D721Med (cell line): ENCODE results near the gene KIF24.

ENCODE experiments used
- DNase-seq: peaks from one replicate; pipeline ENCODE4 v3.0.0; 2011; ENCODE audit warnings: low spot score; ENCODE audit not compliant: insufficient read length
- FAIRE-seq: peaks from 2 replicates; lab custom pipeline; 2011; peaks lifted over from hg19 to GRCh38; lab: Jason Lieb, UNC
- TF ChIP-seq, protein P1 (sequence below): IDR thresholded peaks from 2 replicates; pipeline ENCODE4 v1.5.1; 2012; ENCODE audit warnings: mild to moderate bottlenecking, control low read depth; ENCODE audit not compliant: insufficient read depth; ENCODE audit errors: missing control alignments

Gene KIF24, protein sequence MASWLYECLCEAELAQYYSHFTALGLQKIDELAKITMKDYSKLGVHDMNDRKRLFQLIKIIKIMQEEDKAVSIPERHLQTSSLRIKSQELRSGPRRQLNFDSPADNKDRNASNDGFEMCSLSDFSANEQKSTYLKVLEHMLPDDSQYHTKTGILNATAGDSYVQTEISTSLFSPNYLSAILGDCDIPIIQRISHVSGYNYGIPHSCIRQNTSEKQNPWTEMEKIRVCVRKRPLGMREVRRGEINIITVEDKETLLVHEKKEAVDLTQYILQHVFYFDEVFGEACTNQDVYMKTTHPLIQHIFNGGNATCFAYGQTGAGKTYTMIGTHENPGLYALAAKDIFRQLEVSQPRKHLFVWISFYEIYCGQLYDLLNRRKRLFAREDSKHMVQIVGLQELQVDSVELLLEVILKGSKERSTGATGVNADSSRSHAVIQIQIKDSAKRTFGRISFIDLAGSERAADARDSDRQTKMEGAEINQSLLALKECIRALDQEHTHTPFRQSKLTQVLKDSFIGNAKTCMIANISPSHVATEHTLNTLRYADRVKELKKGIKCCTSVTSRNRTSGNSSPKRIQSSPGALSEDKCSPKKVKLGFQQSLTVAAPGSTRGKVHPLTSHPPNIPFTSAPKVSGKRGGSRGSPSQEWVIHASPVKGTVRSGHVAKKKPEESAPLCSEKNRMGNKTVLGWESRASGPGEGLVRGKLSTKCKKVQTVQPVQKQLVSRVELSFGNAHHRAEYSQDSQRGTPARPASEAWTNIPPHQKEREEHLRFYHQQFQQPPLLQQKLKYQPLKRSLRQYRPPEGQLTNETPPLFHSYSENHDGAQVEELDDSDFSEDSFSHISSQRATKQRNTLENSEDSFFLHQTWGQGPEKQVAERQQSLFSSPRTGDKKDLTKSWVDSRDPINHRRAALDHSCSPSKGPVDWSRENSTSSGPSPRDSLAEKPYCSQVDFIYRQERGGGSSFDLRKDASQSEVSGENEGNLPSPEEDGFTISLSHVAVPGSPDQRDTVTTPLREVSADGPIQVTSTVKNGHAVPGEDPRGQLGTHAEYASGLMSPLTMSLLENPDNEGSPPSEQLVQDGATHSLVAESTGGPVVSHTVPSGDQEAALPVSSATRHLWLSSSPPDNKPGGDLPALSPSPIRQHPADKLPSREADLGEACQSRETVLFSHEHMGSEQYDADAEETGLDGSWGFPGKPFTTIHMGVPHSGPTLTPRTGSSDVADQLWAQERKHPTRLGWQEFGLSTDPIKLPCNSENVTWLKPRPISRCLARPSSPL (N-terminal part only)

GRCh38 chr9:34328987-34329832 lies at the start of gene KIF24, which contains the start of gene NUDT2:
TSS of gene KIF24 (minus strand) at chr9:34329268. CDS start at chr9:34311346, 17,922 bp downstream.
TSS of gene NUDT2 (plus strand) at chr9:34329569. CDS start at chr9:34339040, 9,471 bp downstream.
- TF ChIP-seq, protein P1, sequence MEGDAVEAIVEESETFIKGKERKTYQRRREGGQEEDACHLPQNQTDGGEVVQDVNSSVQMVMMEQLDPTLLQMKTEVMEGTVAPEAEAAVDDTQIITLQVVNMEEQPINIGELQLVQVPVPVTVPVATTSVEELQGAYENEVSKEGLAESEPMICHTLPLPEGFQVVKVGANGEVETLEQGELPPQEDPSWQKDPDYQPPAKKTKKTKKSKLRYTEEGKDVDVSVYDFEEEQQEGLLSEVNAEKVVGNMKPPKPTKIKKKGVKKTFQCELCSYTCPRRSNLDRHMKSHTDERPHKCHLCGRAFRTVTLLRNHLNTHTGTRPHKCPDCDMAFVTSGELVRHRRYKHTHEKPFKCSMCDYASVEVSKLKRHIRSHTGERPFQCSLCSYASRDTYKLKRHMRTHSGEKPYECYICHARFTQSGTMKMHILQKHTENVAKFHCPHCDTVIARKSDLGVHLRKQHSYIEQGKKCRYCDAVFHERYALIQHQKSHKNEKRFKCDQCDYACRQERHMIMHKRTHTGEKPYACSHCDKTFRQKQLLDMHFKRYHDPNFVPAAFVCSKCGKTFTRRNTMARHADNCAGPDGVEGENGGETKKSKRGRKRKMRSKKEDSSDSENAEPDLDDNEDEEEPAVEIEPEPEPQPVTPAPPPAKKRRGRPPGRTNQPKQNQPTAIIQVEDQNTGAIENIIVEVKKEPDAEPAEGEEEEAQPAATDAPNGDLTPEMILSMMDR = no peak
- DNase-seq (peak; percentile 66), FAIRE-seq (no peak)

DNA sequence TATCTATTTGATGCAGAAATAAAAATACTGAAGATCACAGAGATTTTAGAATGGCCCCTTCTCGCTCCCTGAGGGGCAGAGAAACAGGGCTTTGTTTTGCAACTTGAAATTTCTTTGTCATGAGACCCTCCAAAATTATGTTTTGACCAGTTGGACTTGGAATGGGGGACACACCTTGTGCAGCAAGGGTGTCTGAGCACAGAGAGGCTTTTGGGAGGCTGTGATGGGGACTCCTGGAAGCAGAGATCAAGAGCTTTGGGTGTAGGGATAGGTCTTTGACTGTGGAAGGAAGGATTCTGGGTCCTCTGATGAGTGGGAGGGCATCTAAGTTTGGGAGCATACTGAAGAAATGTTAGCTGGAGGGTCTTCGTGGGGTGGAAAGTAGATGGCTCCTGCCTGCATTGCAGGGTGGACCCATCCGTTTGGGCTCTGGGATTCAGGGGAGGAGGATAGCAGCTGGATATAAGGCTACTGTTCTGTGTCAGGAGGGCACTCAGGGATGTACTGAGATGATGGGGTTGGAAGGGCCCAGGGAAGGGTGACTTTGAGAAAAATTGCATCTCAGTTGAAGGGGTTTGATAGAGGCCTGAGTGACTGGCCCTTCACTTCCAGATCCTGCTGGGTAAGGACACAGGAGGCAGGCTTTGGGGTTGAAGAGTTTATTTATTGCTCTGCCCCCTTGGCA lies 49.5 kb upstream of the KIF24 start:
- DNase-seq (no peak), FAIRE-seq (no peak)
- TF ChIP-seq, protein P1 = no peak

GRCh38 chr9:34377404-34377746 lies 48.3 kb upstream of the KIF24 start:
- TF ChIP-seq, protein P1 = no peak
- no peak for DNase-seq
- no peak for FAIRE-seq

DNA sequence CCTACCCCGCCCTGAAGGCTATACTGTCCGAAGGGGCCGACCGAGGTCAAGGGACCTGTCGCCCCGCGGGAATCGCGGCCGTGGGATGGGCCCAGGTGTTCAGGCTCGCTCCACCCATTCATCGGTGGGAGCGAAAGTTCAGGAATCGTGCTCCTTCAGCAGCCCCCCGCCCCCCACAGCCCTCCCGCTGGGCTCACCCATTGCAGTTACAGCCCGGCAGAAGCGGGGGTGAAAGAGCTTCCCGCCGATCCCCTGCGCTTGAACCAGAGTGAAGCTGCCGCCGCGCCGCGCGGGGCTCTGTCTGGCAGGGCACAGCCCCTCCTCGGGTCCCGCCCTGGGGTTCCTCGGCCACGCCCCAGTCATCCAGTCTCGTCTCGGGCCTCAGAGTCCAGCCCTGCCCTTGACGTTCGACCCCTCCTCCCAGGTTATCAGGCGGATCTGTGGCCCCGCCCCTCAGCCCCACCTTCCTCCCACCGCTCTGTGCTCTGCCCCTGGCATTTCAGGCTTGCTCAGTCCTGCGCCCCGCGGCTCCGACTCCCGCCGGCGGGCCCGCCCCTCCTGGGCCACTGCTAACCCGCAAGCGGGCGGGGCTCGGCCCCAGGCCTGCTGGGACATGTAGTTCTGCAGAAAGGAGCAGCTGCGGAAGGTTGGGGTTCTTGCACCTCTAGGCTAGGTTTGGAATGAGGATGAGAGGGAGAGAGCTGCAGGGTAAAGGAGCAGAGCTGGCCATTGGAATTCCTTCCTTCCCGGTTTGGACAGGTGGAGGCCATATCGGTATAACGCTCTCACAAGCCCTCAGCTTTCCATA lies 47.7 kb upstream of the KIF24 start, which contains the start of gene MYORG:
TSS of gene MYORG (minus strand) at position 303 of the 808 bp plus-strand sequence. CDS start 3,955 bp downstream, outside the sequence.
- FAIRE-seq = no peak
- DNase-seq = peak; percentile 99
- TF ChIP-seq, protein P1 = no peak

GRCh38 chr9:34375901-34376595 lies 47.0 kb upstream of the KIF24 start:
- FAIRE-seq = no peak
- DNase-seq = no peak
- TF ChIP-seq, protein P1 = no peak
